ENCODE measurements around the gene PTPRG. TPM values are rescaled to one million over a fixed set of nuclear protein-coding genes. Genes with fewer than 3 reads are reported as not detected.

PTPRG gene
- total RNA-seq, 1 experiment from 2014 or later: 0.74 TPM

GRCh38 chr3:62171789-62172188 lies 610.4 kb downstream of the PTPRG start:
- no peak overlapping the region for H3K4me3 ChIP-seq (ENCODE audit: low read depth in 2 of 2, low read length in 2 of 2)
- intact Hi-C loops (cut with micrococcal nuclease; ENCODE audit: unreplicated experiment) (no loop called here), in situ Hi-C loops (cut with HindIII; ENCODE audit: low pct_unique_long_range_greater_than_20kb, low sequenced_read_pairs) (no loop called here)
- H3K9me3 ChIP-seq (ENCODE audit: control insufficient read depth, insufficient read depth, low read depth, low read length): no peaks in the 10 kb centered on the region; the same call in 1 of the 2 replicates
- H3K36me3 ChIP-seq (ENCODE audit: control insufficient read depth, insufficient read depth, low read length): no peaks in the 10 kb centered on the region
- no TSS peak for BruUV-seq (replicated peaks)
- H3K27me3 ChIP-seq (ENCODE audit: control insufficient read depth, insufficient read depth, low read length): no peaks in the 10 kb centered on the region
- DNase-seq (ENCODE audit: low read depth, low spot score): no peak
- TF ChIP-seq SIN3A (IDR thresholded peaks at IDR 0.05; ENCODE audit: borderline replicate concordance, insufficient read depth, low read depth, low read length) (no peak), TCF7L2 (IDR thresholded peaks at IDR 0.05; ENCODE audit: low read depth, low read length) (no peak), POLR2AphosphoS5 (IDR thresholded peaks at IDR 0.05; ENCODE audit: low read depth, low read length) (no peak), REST (IDR thresholded peaks at IDR 0.05; ENCODE audit: insufficient read depth in 1 of 2, low read depth in 2 of 2, low read length in 1 of 2) (no peak)
- TF ChIP-seq, protein P1, sequence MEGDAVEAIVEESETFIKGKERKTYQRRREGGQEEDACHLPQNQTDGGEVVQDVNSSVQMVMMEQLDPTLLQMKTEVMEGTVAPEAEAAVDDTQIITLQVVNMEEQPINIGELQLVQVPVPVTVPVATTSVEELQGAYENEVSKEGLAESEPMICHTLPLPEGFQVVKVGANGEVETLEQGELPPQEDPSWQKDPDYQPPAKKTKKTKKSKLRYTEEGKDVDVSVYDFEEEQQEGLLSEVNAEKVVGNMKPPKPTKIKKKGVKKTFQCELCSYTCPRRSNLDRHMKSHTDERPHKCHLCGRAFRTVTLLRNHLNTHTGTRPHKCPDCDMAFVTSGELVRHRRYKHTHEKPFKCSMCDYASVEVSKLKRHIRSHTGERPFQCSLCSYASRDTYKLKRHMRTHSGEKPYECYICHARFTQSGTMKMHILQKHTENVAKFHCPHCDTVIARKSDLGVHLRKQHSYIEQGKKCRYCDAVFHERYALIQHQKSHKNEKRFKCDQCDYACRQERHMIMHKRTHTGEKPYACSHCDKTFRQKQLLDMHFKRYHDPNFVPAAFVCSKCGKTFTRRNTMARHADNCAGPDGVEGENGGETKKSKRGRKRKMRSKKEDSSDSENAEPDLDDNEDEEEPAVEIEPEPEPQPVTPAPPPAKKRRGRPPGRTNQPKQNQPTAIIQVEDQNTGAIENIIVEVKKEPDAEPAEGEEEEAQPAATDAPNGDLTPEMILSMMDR (IDR thresholded peaks at IDR 0.05): no peak
- H3K27ac ChIP-seq (ENCODE audit: low read length): no peak overlapping the region
- no peak for ATAC-seq
- POLR2A ChIA-PET: no interaction called here
- H3K4me1 ChIP-seq (ENCODE audit: control insufficient read depth, insufficient read depth, low read length): no peaks in the 10 kb centered on the region
- CTCF ChIA-PET: no interaction called here

DNA sequence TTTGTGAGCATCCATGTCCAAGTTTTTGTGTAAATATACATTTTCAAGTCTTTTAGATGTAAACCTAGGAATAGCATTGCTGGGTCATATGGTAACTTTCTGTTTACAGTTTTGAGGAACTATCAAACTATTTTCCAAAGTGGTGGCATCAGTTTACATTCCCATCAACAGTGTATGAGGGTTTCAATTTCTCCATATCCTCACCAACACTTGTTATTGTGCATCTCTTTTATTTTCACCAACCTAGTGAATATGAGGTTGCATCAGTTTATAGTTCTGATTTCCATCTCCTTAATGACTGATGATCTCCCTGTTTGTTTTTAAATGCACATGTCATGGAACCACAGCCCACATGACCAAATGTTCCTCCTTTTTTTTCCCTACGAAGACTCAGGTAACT lies 610.8 kb downstream of the PTPRG start:
- no peak overlapping the region for H3K27ac ChIP-seq (ENCODE audit: low read length)
- intact Hi-C loops (cut with micrococcal nuclease; ENCODE audit: unreplicated experiment): no loop called here
- DNase-seq (ENCODE audit: low read depth, low spot score) (no peak), ATAC-seq (no peak)
- no peaks in the 10 kb centered on the region; the same call in 1 of the 2 replicates for H3K9me3 ChIP-seq (ENCODE audit: control insufficient read depth, insufficient read depth, low read depth, low read length)
- TF ChIP-seq SIN3A (IDR thresholded peaks at IDR 0.05; ENCODE audit: borderline replicate concordance, insufficient read depth, low read depth, low read length) (no peak), REST (IDR thresholded peaks at IDR 0.05; ENCODE audit: insufficient read depth in 1 of 2, low read depth in 2 of 2, low read length in 1 of 2) (no peak), TCF7L2 (IDR thresholded peaks at IDR 0.05; ENCODE audit: low read depth, low read length) (no peak), POLR2AphosphoS5 (IDR thresholded peaks at IDR 0.05; ENCODE audit: low read depth, low read length) (no peak)
- TF ChIP-seq, protein P1 (IDR thresholded peaks at IDR 0.05): no peak
- BruUV-seq (replicated peaks): no TSS peak
- no peaks in the 10 kb centered on the region for H3K4me1 ChIP-seq (ENCODE audit: control insufficient read depth, insufficient read depth, low read length)
- H3K36me3 ChIP-seq (ENCODE audit: control insufficient read depth, insufficient read depth, low read length): no peaks in the 10 kb centered on the region
- no peaks in the 10 kb centered on the region for H3K27me3 ChIP-seq (ENCODE audit: control insufficient read depth, insufficient read depth, low read length)
- CTCF ChIA-PET: no interaction called here
- in situ Hi-C loops (cut with HindIII; ENCODE audit: low pct_unique_long_range_greater_than_20kb, low sequenced_read_pairs): no loop called here
- POLR2A ChIA-PET: no interaction called here
- no peak overlapping the region for H3K4me3 ChIP-seq (ENCODE audit: low read depth in 2 of 2, low read length in 2 of 2)

All from Panc1 (cell line).